GM19238 (cell line): ENCODE results near the gene SULT1A3.
"Not testable (repeated sequence)": the region's sequence is repeated elsewhere in the genome, so short reads cannot be mapped to it uniquely, and the experiment has no call there.

Experiments
- DNase-seq: peaks from one replicate; pipeline ENCODE4 v3.0.0; 2011; ENCODE audit warnings: low spot score; ENCODE audit not compliant: insufficient read length

SULT1A3 gene

DNA sequence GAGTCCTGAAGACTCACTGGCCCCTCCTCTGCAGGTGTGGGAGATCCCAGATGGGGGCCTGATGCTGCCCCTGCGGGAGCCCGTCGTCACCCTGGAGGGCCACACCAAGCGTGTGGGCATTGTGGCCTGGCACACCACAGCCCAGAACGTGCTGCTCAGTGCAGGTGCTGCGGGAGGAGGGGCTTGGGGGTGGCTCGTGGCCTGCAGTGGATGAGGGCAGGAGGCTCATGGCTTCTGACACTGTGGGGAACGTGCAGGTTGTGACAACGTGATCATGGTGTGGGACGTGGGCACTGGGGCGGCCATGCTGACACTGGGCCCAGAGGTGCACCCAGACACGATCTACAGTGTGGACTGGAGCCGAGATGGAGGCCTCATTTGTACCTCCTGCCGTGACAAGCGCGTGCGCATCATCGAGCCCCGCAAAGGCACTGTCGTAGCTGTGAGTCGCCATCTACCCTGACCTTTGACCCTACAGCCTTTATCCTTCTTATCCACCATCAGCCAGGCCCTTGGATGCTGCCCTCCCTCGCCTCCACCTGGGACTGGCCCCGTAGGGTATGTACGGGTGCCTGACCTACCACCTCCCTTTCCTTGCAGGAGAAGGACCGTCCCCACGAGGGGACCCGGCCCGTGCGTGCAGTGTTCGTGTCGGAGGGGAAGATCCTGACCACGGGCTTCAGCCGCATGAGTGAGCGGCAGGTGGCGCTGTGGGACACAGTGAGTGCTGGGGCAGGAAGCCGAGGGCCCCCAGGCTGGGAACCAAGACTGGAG, 12.1 kb upstream of the SULT1A3 start:
- DNase-seq: no peak

GRCh38 chr16:30187556-30187865, 11.5 kb upstream of the SULT1A3 start:
- DNase-seq: no peak

GRCh38 chr16:30187971-30188561, 11.0 kb upstream of the SULT1A3 start:
- no peak for DNase-seq

DNA sequence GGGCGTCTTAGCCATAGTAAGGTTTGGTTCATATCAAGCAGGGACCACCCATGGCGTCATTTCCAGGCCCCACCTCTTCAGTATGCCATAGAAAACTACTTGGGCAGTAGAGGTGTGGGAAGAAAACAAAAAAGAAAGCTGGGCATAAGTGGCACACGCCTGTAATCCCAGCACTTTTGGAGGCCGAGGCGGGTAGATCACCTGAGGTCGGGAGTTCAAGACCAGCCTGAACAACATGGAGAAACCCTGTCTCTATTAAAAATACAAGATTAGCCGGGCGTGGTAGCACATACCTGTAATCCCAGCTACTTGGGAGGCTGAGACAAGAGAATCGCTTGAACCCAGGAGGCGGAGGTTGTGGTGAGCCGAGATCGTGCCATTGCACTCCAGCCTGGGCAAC, 7.9 kb upstream of the SULT1A3 start:
- not testable (repeated sequence) for DNase-seq

DNA sequence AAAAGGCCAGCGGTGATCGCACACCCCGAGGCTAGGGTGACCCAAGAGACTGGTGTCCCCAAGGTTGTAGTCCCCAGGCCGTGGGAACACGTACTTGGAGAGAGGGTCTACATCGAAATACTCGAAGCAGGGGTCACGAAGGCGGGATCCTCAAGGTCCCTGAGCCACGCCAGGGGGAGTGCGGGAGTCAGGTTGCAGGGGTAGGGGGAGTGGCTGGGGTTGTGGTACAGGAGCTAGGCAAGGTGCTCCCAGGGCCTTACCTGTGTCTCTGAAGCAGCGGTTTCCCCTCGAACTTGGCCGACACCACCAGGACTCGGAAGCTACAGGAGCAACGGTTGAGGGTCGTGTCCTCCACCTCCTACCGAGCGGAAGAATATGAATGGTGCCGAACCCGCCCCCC, 6.0 kb upstream of the SULT1A3 start:
- not testable (repeated sequence) for DNase-seq

DNA sequence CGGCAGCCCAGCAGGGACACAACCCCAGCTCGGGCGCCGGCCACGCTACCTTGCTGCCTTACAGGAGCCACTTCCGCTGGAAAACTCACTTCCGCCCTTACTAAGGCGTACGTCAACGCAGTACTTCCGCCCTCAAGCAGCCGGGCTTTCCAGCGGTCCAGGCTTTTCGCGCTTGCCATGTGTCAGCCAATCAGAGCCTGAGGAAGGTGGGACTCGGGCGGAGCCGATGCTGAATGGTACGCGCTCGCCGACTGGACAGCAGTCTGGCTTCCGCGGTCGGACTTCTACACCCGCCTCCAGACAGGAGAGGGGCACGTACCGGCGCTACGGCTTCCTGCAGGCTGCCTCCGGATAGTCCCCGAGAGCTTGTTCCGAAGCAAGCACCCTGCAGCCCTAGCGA, 5.4 kb upstream of the SULT1A3 start, which contains the start of the genes BOLA2B and SLX1A:
Gene BOLA2B, minus strand, starts transcription at position 52 of the 400 bp plus-strand sequence. CDS start 71 bp downstream, outside the sequence.
Gene SLX1A, plus strand, starts transcription at position 261 of the 400 bp plus-strand sequence. CDS start 210 bp downstream, outside the sequence.
- not testable (repeated sequence) for DNase-seq

DNA sequence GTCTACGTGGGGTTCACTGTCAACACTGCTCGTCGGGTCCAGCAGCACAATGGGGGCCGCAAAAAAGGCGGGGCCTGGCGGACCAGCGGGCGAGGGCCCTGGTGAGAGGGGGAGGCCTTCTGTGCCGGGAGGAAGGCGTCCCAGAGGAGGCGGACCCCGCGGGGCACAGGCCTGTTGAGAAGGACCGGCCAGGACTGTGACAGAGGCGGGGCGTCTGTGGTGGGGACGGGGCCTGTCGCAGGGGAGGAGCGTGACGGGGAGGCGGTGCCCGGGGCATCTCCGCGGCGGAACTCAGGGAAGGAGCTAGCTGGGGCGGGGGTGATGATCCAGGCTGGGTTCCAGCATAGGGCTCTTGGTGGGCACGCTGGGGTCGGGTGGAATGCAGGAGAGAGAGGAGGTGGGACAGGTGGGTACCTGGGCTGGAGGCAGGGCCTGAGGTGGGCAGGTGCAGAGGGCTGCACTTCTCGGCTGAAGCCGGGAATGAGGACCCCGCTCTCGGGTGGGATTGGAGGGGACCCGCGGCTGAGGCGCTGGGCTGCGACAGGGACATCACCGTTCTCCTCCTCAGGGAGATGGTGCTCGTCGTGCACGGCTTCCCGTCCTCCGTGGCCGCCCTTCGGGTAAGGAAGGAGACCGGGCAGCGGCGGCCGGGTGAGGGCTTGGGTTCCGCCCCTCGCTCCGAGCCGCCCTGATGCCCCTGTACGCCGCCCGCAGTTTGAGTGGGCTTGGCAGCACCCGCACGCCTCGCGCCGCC, 4.7 kb upstream of the SULT1A3 start:
- DNase-seq: not testable (repeated sequence)

DNA sequence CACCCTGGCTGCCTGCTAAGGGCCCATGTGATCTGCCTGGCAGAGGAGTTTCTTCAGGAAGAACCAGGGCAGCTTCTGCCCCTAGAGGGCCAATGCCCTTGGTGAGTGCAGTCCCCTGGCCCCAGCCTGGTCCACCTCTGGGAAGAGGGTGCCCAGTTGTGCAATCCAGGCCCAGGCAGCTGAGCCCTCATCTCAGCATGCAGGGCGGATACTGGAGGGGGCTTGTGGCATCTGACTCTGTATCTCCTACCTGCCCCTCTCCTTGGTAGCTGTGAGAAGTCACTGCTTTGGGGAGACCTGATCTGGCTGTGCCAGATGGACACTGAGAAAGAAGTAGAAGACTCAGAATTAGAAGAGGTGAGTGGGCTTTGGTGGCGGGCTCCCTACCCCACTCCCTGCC, 2.1 kb upstream of the SULT1A3 start:
- DNase-seq: not testable (repeated sequence)

DNA sequence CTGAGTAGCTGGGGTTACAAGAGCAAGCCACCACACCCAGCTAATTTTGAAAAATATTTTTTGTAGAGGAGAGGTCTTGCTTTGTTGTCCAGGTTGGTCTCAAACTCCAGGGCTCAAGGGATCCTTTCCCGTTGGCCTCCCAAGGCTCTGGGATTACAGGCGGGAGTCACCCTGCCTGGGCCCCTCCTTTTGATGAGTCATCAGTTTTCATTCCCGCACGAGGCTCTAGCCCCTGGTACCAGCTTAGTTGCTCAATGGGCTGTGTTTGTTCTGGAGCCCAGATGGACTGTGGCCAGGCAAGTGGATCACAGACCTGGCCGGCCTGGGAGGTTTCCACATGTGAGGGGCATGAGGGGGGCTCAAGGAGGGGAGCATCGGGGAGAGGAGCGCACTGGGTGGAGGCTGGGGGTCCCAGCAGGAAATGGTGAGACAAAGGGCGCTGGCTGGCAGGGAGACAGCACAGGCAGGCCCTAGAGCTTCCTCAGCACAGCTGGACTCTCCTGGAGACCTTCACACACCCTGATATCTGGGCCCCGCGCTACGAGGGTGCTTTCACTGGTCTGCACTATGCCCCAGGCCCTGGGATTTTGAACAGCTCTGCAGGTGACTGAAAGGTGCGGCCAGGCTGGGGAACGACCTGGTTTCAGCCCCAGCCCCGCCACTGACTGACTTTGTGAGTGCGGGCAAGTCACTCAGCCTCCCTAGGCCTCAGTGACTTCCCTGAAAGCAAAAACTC, 721 bp downstream of the SULT1A3 start:
- not testable (repeated sequence) for DNase-seq

- DNase-seq: not testable (repeated sequence)
Observed at GRCh38 chr16:30205541-30206236, 6.6 kb downstream of the SULT1A3 start.

GRCh38 chr16:30206252-30206651, 7.2 kb downstream of the SULT1A3 start:
- DNase-seq: not testable (repeated sequence)

DNA sequence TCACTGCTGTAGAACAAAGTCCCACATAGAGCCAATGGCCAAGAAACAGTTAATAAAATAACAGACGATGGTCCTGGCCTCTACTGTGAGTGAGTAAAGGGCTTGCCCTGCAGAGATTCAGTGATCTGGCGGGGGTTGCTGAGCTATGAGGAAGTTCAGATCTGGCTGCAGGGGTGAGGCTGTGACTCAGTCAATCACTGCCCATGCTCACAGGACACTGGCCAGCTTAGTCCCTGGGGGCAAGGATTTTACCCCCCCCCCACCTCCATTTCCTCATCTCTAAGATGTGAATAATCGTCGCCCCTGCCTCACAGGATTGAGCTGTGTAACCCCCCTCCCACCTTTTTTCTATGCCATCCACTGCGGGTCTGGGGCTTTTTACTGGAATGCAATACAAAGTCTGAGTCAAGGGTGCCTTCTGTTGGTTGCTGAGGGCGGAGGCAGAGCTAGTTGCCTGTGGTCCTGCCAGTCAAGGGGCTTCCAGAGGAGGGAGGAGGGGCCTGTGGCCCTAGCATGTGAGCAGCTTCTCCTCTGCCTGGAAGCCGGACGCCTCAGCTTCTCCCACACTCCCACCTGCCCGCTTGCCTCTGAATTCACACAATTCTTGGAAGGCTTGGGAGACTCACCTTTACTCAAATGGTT, 8.1 kb downstream of the SULT1A3 start:
- not testable (repeated sequence) for DNase-seq

GRCh38 chr16:30209032-30209431, 10.0 kb downstream of the SULT1A3 start:
- DNase-seq: not testable (repeated sequence)

DNA sequence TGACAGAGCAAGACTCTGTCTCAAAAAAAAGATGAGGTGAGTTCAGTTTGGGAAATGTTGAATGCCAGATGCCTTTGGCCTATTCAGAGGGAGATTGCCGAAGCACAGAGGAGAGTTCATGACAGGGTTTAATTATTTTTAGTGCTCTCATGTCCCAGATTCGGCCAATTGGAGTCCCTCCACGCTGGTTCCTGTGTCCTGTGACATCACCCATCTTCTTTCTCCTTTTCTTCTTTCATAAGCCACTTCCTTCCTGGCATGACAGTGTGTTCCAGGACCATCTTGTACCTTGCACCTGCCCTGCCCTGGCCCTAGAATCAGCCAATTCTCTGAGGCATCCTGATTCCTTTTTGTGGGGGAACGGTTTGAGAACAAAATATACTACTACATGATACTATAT, 12.4 kb downstream of the SULT1A3 start:
- DNase-seq: not testable (repeated sequence)

- not testable (repeated sequence) for DNase-seq
Observed at GRCh38 chr16:30217082-30217481, 18.0 kb downstream of the SULT1A3 start.

GRCh38 chr16:30248379-30248778, 49.3 kb downstream of the SULT1A3 start, which contains the start of gene NPIPB13:
Gene NPIPB13 (minus strand): TSS chr16:30248479. CDS start chr16:30245573, 2,906 bp downstream.
- not testable (repeated sequence) for DNase-seq
